Caco-2 (cell line): ENCODE results near the gene TANGO2. TPM values are rescaled to one million over a fixed set of nuclear protein-coding genes. Genes with fewer than 3 reads are reported as not detected.

ENCODE experiments used
- BruUV-seq: library from RNA; stranded (reverse); fragments of 400-500 nt; replicated peaks from 2 replicates; lab custom pipeline; 2021; lab: Mats Ljungman, UMichigan
- CTCF ChIA-PET: fragments of 300-600 bp; sonication (Branson Sonifier 250); formaldehyde crosslinking; loops from one replicate; lab custom pipeline; 2022; ENCODE audit warnings: antibody characterized with exemption; lab: Charles Lee
- POLR2A ChIA-PET: fragments of 300-600 bp; sonication (Branson Sonifier 250); formaldehyde crosslinking; loops from one replicate; lab custom pipeline; 2022; ENCODE audit warnings: antibody characterized with exemption; lab: Charles Lee
- DNase-seq, 2 experiments: peaks; one replicate each; pipeline versions ENCODE4 v3.0.0 to v3.0.0-alpha.2; 2020 to 2022
- H3K27me3 ChIP-seq: replicated peaks from 2 replicates; pipeline ENCODE4 v1.6.0; 2011; ENCODE audit warnings: low read length; ENCODE audit not compliant: control insufficient read depth, insufficient read depth
- H3K36me3 ChIP-seq: 2 replicates; pipeline ENCODE4 v1.5.1; 2011; ENCODE audit warnings: low read length; ENCODE audit not compliant: control insufficient read depth, insufficient read depth
- H3K4me1 ChIP-seq: fragments of 250-450 bp; sonication (Bioruptor Pico); 2 replicates; pipeline ENCODE4 v1.5.1; 2020; ENCODE audit warnings: mild to moderate bottlenecking
- H3K4me3 ChIP-seq: 2 replicates; pipeline ENCODE4 v1.5.1; 2011; ENCODE audit warnings: low read depth, mild to moderate bottlenecking, control low read depth, low read length
- H3K9me3 ChIP-seq: fragments of 250-450 bp; sonication (Bioruptor Pico); 2 replicates; pipeline ENCODE4 v1.5.1; 2020; ENCODE audit warnings: mild to moderate bottlenecking, moderate library complexity
- H3K27ac Mint-ChIP-seq: one replicate; pipeline ENCODE4 v1.8.0; 2022; ENCODE audit warnings: mixed read lengths; ENCODE audit not compliant: unreplicated experiment
- H3K27me3 Mint-ChIP-seq: one replicate; pipeline ENCODE4 v1.8.0; 2022; ENCODE audit warnings: mixed read lengths; ENCODE audit not compliant: insufficient read depth, unreplicated experiment
- H3K36me3 Mint-ChIP-seq: one replicate; pipeline ENCODE4 v1.8.0; 2022; ENCODE audit warnings: mild to moderate bottlenecking, mixed read lengths; ENCODE audit not compliant: insufficient read depth, unreplicated experiment
- H3K4me1 Mint-ChIP-seq: one replicate; pipeline ENCODE4 v1.8.0; 2022; ENCODE audit warnings: low read depth, mixed read lengths; ENCODE audit not compliant: unreplicated experiment
- H3K4me3 Mint-ChIP-seq: one replicate; pipeline ENCODE4 v1.8.0; 2022; ENCODE audit warnings: mild to moderate bottlenecking, moderate library complexity, mixed read lengths; ENCODE audit not compliant: unreplicated experiment
- H3K9me3 Mint-ChIP-seq: one replicate; pipeline ENCODE4 v1.8.0; 2022; ENCODE audit warnings: mixed read lengths; ENCODE audit not compliant: unreplicated experiment
- intact Hi-C: fragments of 100-400 bp; cut with micrococcal nuclease; formaldehyde crosslinking; loops from one replicate; pipeline ENCODE4 v1.10.0; 2022; ENCODE audit not compliant: unreplicated experiment
- total RNA-seq: library from RNA; stranded (reverse); gene quantifications from 2 replicates; pipeline ENCODE4 v1.2.3, GENCODE V29; 2022
- TF ChIP-seq, protein P1 (sequence below), 2 experiments: fragments of 200-600 bp in 1 of 2; IDR thresholded peaks; 1 replicate in 1 of 2; 2 replicates in 1 of 2; pipeline versions ENCODE4 v1.5.1 to v1.8.0; 2011 to 2022; ENCODE audit warnings: antibody characterized with exemption in 1 of 2, control low read depth in 1 of 2, inconsistent platforms in 1 of 2, low read depth in 1 of 2, low read length in 1 of 2, mild to moderate bottlenecking in 1 of 2, moderate library complexity in 1 of 2; ENCODE audit not compliant: insufficient read depth in 1 of 2, severe bottlenecking in 1 of 2, unreplicated experiment in 1 of 2

TANGO2 gene
- total RNA-seq, 1 experiment from 2014 or later, result 26.6 TPM

DNA sequence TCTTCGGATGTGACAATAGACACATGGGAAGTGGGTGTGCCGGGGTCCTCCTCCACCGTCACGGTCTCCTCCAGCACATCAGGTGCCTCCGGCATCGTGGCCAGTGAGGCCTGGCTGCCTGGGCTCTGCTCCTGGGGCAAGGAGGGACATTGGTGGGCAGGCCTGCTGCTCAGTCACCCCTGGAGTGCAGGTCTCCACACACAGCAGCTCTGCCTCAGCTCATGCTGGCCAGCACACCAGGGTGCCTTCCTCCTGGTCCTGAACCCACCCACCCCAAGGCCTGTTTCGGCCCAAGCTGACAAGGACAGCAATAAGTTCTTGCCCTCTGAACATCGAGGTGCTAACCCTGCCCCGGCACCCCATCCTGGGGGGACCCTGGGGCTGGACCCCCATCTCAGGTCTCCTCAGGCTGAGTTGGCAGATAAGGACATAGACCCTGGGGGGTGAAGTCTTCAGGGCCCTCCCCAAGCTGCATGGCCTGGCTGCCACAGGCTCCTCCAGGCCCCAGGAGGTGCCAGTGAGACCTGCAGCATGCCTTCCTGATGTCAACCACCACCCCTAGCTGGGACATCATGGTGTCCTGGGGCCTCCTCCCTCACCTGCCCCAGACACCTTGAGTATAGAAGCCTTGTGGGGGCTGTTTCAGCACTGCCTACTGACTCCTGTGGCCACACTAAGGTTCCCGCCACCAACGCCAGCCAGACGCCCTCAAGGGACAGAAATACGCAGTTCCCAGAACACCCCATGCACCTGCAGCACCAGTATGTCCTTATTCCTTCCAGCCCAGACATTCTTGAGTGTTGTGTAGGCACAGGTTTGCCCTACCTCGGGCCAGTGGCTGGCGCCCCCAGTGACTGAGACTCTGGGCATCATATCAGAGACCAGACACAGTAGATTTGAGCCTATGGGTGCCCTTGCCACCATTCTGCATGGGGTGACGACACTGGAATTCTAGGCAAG lies 38.7 kb upstream of the TANGO2 start:
- no peak for DNase-seq
- Histone ChIP-seq H3K36me3 (no peaks in the 10 kb centered on the region), H3K9me3 (no peaks in the 10 kb centered on the region), H3K27me3 (no peaks in the 10 kb centered on the region), H3K4me3 (no peak overlapping the region), H3K4me1 (no peaks in the 10 kb centered on the region)
- H3K27ac Mint-ChIP-seq, result no peak overlapping the region
- H3K36me3 Mint-ChIP-seq, result peaks cover 6% of the 10 kb centered on the region
- TF ChIP-seq, protein P1, sequence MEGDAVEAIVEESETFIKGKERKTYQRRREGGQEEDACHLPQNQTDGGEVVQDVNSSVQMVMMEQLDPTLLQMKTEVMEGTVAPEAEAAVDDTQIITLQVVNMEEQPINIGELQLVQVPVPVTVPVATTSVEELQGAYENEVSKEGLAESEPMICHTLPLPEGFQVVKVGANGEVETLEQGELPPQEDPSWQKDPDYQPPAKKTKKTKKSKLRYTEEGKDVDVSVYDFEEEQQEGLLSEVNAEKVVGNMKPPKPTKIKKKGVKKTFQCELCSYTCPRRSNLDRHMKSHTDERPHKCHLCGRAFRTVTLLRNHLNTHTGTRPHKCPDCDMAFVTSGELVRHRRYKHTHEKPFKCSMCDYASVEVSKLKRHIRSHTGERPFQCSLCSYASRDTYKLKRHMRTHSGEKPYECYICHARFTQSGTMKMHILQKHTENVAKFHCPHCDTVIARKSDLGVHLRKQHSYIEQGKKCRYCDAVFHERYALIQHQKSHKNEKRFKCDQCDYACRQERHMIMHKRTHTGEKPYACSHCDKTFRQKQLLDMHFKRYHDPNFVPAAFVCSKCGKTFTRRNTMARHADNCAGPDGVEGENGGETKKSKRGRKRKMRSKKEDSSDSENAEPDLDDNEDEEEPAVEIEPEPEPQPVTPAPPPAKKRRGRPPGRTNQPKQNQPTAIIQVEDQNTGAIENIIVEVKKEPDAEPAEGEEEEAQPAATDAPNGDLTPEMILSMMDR (IDR thresholded peaks at IDR 0.05; ENCODE audit: insufficient read depth in 1 of 2, low read depth in 1 of 2, low read length in 1 of 2, severe bottlenecking in 1 of 2, unreplicated experiment in 1 of 2), result no peak
- intact Hi-C loops, result no loop called here
- ChIA-PET POLR2A (no interaction called here), CTCF (no interaction called here)
- BruUV-seq, result no TSS peak
- no peaks in the 10 kb centered on the region for H3K27me3 Mint-ChIP-seq
- no peaks in the 10 kb centered on the region for H3K4me1 Mint-ChIP-seq
- no peaks in the 10 kb centered on the region for H3K9me3 Mint-ChIP-seq
- H3K4me3 Mint-ChIP-seq, result no peak overlapping the region

DNA sequence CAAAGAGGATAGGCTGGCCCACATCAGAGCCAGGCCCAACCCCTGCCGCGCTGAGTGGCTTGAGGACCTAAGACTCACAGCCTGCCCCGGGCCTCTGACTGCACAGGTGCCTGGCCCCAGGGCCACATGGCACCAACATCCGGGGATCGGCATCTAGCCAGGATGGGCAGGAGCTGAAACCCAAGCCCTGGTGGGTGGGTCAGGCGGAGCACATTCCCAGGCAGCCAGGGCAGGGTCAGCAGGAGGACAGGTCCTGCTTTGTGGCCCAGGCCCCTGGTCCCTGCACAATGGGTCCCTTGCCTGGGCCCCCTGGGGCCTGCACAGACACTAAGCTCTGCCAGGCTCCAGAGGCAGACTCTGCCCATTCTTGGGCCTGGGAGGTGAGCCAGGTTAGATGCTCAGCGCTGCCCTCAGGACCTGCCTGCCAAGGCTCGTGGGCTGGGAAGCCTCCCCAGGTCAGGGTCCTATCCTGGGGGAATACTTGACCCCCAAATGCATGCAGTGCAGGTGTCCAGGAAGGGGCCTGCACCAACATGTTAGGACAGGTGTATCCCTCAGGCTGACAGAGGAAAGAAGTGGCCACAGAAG lies 37.8 kb upstream of the TANGO2 start:
- Histone ChIP-seq H3K27me3 (no peaks in the 10 kb centered on the region), H3K9me3 (no peaks in the 10 kb centered on the region), H3K4me3 (no peak overlapping the region), H3K36me3 (no peaks in the 10 kb centered on the region), H3K4me1 (no peaks in the 10 kb centered on the region)
- BruUV-seq, result no TSS peak
- no peak for DNase-seq
- CTCF ChIA-PET, result no interaction called here
- no peak overlapping the region for H3K4me3 Mint-ChIP-seq
- intact Hi-C loops, result no loop called here
- TF ChIP-seq, protein P1 (IDR thresholded peaks at IDR 0.05; ENCODE audit: insufficient read depth in 1 of 2, low read depth in 1 of 2, low read length in 1 of 2, severe bottlenecking in 1 of 2, unreplicated experiment in 1 of 2), result no peak
- POLR2A ChIA-PET, result no interaction called here
- no peaks in the 10 kb centered on the region for H3K27me3 Mint-ChIP-seq
- no peaks in the 10 kb centered on the region for H3K4me1 Mint-ChIP-seq
- H3K27ac Mint-ChIP-seq, result no peak overlapping the region
- H3K9me3 Mint-ChIP-seq, result no peaks in the 10 kb centered on the region
- H3K36me3 Mint-ChIP-seq, result peaks cover under 1% of the 10 kb centered on the region

DNA sequence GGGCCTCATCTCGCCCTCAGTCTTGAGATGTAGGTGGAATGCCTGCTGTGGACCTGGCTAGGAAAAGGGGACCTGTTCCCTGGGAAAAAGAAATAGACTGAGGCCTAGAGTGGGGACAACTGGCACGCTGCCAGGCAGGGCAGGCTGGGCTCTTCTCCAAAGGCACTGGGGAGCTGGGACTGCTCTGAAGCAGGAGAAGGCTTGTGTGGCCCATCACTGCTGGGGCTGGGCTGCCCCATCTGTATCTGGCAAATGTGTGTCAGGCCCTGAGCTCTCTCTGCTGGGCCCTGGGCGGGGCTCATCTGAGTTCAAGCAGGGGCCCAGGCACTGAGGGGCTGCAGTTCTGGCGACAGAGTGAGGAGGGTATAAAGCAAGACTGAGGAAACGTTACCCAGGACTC lies 37.2 kb upstream of the TANGO2 start:
- Mint-ChIP-seq H3K4me1 (no peaks in the 10 kb centered on the region), H3K4me3 (no peak overlapping the region), H3K27ac (no peak overlapping the region), H3K36me3 (no peaks in the 10 kb centered on the region), H3K9me3 (no peaks in the 10 kb centered on the region), H3K27me3 (no peaks in the 10 kb centered on the region)
- no peaks in the 10 kb centered on the region for H3K36me3 ChIP-seq
- TF ChIP-seq, protein P1 (IDR thresholded peaks at IDR 0.05; ENCODE audit: insufficient read depth in 1 of 2, low read depth in 1 of 2, low read length in 1 of 2, severe bottlenecking in 1 of 2, unreplicated experiment in 1 of 2), result no peak
- H3K27me3 ChIP-seq, result no peaks in the 10 kb centered on the region
- no peaks in the 10 kb centered on the region for H3K9me3 ChIP-seq
- ChIA-PET CTCF (no interaction called here), POLR2A (no interaction called here)
- BruUV-seq, result no TSS peak
- DNase-seq, result no peak
- H3K4me1 ChIP-seq, result no peaks in the 10 kb centered on the region
- no peak overlapping the region for H3K4me3 ChIP-seq
- intact Hi-C loops, result no loop called here
